NCI-H1092 (cell line): ENCODE data around the gene TCEAL1.
"Not testable (repeated sequence)": the region's sequence is repeated elsewhere in the genome, so short reads cannot be mapped to it uniquely, and the experiment has no call there.

Experiments used
- DNase-seq: peaks from one replicate; lab custom pipeline; 2025; lab: John Stamatoyannopoulos, UW

Gene TCEAL1, protein sequence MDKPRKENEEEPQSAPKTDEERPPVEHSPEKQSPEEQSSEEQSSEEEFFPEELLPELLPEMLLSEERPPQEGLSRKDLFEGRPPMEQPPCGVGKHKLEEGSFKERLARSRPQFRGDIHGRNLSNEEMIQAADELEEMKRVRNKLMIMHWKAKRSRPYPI

DNA sequence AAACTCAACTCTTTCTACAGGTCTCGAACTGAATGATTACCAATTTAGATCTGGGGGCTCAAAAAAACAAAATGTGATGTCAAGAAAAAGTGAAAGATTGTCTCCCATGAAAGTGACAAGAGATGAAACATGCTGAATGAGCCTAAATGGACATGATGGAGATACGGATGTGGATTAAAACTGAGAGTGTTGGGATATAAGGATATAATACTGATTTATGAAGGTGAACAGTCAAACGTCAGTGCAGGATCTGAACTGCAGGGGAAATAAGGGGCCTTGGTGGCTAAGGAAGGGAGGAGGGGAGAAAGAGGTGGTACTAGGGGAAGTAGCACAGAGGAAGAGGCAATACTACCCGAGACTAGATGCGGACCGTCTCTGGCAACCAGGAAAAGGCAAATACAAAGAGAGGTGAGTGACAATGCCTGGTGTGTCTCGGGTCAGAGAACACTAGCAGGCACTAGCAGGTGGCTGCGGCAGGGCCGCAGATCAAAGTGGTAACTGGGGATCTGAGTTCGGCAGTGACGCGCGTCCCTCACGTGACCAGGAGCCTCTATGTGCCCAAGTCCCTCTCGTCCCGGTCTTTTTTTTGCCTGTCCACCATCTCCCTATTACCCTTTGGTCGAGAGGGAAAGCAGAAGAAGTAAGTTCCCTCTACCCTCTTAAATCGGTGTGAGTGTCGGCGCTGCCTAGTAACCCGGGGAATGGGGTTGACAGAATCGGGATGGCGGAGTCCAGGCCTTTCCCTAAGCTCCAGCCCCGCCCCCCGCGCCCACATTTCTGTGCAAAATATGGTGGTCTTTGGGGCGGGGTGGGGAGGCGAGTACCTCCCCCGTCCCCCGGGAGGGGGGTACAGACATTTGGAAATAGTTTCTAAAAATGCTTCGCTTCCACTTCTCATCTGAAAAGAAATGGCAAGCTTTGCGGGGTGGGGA, at the start of gene TCEAL1:
TCEAL1 (plus strand) TSS at position 590 of the 932 bp plus-strand sequence. CDS start 942 bp downstream, outside the sequence.
- DNase-seq: peak; percentile 50

DNA sequence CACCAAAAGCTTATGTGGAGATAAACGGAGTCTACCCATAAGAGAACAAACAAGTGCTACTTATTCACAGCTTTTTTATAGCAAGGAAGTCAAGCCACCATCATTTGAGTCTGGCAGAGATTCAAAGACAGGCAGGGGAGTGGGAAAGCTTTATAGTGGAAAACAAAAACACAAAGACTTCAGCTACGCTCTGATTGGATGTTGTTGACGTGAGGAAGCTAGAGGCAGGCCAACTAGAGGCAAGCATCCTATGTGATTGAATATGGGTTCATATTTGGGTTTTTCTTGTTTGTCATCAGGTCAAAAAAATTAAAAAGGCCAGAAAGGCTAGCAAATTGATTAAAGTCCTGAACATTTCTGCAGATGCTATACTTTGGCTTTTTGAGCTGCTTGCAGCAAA, 44.2 kb upstream of the TCEAL1 start:
- DNase-seq: no peak

DNA sequence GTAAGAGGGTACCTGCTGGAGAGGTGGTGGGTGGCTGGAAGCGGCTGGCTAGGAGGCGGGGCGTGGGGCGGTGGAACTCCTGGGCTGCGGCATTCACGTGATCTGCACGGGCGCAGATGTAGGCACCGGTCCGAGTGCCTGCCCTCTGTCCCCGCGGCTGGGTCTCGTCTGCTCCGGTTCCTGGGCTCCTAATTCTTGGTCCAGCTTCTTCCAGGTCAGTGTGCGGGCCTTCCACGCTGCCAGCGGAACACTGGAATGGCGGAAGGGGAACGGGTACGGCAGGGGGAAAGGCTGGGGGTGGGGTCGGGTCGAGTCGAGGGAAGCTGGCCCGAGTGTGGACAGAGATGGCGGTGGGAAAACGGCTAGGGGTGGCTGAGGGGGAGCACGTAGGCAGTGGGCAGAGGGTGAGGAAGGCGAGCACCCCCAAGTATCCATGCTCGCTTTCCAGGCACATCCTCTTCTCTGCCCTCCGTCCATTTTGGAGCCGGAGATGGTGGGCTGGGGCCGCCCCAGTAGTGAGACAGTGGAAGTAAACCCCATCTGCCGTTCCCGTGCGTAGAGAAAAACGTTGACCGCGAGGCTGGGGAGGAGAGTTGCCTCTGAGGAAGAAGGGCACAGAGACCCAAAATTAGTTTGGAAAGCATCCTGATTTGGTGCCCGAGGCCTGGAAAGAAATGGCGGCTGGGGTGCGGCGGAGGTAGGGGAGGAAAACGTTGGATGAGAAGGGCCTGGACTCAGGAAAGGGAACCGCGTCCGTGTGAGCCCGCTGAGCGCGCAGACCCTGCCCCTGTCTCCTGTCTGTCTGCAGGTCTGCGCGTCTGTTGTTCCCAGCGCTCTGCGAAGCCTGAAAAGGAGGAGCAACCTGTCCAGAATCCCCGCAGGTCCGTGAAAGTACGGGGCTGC, 43.1 kb upstream of the TCEAL1 start, which contains the start of gene TCEAL4:
TCEAL4 (plus strand) TSS at position 105 of the 903 bp plus-strand sequence. CDS start 1,161 bp downstream, outside the sequence.
- peak; percentile 33 for DNase-seq

DNA sequence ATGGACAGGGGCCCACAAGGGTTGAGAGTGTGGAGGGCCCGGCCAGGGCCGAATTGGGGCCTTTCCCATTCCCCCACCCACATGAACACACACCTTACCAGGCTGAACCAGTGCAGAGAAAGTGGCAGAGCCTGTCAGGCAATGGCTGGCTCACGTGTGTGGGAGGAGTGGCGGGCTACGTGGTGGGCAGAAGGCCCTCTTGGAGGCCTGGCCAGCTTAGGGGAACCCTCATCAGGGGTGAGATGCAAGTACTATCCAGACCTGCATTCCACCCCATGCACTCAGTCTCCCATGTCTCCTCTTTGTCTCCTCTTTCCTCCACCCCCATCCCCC, 42.5 kb upstream of the TCEAL1 start:
- no peak for DNase-seq

DNA sequence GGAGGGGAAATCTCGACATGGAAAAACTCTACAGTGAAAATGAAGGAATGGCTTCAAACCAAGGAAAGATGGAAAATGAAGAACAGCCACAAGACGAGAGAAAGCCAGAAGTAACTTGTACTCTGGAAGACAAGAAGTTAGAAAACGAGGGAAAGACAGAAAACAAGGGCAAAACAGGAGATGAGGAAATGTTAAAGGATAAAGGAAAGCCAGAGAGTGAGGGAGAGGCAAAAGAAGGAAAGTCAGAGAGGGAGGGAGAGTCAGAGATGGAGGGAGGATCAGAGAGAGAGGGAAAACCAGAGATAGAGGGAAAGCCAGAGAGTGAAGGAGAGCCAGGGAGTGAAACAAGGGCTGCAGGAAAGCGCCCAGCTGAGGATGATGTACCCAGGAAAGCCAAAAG, 42.1 kb upstream of the TCEAL1 start:
- DNase-seq: no peak

DNA sequence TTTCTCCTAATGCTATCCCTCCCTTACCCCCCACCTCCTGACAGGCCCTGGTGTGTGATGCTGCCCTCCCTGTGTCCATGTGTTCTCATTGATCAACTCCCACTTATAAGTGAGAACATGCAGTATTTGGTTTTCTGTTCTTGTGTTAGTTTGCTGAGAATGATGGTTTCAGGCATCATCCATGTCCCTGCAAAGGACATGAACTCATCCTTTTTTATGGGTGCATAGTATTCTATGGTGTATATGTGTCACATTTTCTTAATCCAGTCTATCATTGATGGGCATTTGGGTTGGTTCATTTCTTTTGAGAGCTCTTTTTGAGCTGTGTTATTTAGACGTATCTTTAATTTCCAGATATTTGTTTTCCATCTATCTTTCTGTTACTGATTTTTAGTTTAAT, 36.5 kb upstream of the TCEAL1 start:
- not testable (repeated sequence) for DNase-seq

DNA sequence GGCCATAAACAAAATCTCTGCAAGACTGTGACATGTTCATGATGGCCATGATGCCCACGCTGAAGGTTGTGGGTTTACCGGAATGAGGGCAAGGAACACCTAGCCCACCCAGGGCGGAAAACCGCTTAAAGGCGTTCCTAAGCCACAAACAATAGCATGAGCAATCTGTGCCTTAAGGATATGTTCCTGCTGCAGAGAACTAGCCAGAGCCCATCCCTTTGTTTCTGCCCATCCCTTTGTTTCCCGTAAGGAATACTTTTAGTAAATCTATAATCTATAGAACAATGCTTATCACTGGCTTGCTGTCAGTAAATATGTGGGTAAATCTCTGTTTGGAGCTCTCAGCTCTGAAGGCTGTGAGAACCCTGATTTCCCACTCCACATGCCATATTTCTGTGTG, 33.6 kb upstream of the TCEAL1 start:
- not testable (repeated sequence) for DNase-seq

DNA sequence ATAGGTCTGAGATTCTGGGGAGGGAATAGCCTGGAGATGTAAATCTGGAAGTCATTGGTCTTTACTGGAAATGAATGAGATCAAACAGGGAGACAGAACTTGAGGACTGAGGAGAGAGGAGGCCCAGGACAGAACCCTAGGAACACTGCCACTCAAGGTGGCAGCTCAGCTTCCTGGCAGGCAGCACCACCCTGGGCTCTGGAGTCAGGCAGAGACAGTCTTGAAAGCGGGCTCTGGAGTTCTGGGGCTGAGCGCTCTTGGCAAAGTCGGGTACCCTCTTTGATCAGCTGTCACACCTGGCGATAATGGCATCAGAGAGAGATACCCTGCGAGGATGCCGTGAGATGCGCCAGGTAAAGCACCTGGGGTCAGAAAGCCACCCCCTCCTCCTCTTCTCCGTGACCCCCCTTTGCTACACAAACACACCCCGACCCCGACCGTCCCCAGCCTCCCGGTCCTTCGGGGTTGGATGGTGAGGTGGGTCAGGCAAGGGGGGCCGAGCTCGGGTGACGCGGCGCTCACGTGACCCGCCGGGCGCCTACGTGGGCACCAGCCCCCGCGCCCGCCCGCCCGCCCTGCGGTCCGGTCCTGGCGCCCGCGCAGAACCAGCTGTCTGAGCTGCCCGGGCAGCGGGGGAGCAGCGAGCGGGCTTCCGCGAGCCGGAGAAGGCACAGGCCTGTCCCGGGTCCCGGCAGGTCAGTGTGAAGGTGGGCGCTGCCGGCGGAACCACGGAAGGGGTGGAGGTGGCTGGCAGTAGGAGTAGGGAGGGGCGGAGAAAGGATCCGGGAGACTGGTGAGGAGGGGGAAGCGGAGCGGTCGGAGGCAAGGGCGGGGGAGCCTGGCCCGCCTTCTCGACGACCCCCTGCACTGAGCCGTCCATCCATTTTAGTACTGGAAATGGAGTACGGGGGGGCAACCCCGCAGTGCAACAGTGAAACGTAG, 21.1 kb upstream of the TCEAL1 start, which contains the start of gene TCEAL3:
TCEAL3 (plus strand) TSS at position 600 of the 942 bp plus-strand sequence. CDS start 1,102 bp downstream, outside the sequence.
- peak; percentile 8 for DNase-seq

DNA sequence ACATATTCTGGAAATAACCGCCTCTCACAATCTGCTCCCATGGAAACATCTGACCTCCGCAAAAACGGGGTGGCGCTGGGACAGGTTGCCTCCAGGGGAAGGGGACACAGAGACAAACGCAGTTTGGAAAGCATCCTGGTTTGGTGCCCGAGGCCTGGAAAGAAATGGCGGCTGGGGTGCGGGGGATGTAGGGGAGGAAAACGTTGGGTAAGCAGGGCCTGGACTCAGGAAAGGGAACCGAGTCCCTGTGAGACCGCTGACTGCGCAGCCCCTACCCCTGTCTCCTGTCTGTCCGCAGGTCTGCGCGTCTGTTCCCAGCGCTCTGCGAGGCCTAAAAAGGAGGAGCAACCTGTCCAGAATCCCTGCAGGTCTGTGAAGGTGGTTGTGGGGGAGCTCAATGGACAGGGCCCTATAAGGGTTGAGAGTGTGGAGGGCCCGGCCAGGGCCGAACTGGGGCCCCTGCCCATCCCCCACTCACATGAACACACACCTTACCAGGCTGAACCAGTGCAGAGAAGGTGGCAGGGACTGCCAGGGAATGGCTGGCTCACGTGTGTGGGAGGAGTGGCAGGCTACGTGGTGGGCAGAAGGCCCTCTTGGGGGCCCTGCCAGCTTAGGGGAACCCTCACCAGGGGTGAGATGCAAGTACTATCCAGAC, 20.3 kb upstream of the TCEAL1 start:
- DNase-seq: no peak

DNA sequence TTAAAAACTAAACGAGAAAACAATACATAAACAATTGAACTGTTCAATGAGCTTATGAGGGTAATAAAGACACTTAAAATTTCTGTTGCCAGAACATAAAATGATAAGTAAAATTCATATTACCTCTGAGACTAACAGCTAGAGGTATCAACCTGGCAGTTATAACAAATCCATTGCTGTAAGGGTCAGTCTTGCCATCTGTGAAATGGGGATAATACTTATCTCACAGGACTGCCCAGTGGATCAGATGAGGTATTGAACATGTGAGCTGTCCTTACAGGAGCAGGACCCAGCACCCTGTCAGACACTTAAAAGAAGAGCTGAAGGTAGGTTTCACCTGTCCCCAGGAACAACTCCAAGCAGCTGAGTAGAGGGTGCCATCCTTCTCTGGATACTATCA, 18.5 kb upstream of the TCEAL1 start:
- DNase-seq: no peak

DNA sequence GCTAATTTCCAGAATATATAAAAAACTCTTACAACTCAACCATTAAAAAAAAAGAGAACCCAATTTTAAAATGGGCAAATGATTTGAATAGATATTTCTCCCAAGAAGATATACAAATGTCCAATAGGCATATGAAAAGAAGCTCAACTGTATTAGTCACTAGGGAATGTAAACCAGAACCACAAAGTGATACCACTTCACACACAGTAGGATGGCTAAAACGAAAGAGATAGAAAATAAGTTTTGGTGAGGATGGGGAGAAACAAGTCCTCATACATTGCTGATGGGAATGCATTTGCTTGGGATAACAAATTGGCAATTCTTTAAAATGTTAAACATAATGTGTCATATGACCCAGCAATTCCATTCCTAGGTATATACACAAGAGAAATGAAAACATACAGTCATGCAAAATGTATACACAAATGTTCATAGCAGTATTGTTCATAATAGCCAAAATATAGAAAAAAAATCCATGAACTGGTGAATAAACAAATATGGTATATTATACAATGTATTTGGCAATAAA, 15.3 kb upstream of the TCEAL1 start:
- no peak for DNase-seq

DNA sequence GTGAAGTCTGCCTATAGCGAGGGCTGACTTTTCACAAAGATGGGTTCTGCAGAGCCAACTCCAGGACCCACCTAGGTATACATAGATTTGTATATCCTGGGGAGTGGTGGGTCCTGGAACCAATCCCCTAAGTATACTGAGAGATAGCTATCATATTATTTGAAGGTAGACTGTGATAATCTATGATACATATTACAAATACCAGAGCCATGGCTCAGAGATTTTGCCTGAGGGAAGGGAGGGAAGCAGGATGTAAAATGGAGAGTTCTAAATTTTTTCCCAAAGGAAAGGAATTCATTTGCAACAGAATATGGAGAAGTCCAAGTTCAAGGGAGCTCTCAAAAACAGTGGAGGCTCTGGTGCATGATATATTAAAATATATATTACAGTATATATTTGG, 13.8 kb upstream of the TCEAL1 start:
- DNase-seq: no peak

DNA sequence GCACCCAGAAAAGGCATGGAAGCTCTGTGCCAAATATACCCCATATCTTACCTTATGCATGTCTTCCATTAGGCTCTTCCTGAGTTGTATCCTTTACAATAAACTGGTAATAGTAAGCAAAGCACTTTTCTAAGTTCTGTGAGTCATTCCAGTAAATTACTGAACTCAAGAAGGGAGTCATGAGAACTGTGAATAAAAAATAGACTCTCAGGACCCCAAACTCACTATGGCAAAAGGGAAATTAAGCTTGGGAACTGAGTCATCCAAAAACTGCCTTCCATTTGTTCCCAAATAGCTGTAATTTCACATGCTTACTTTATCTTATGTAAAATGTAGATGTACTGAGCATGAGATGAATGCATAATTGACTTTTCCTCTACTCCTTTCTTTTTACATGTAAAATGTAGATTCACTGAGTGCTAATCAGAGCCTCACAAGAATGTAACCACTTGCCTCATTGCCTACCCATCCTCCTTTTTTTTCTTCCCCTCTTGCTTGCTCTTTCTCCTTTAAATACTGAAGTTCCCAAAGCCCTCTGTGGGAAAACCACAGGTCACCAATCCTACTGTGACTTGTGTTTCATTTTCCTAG, 12.9 kb upstream of the TCEAL1 start:
- DNase-seq: no peak

DNA sequence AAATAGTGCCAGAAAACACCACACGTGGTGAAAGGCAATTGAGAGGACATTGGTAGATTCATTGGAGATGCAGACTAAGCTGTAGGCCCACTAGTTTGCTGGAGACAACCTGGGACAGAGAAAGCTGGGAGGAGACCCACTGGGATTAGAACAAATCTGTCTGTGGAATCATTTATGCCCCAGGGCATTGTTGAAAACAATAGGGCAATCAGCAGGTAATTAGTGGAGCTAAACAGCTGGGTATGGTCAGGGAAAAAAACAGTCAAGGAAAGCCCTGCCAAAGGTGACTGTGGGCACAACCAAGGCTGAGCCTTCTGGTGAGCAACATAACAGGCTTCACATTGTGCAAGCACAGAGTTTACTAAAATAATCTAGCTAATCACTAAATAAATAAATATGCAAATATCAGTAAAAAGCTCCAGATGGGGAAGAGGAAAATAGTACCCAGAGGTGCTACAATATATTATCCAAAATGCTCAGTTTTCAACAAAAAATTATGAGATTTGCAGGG, 12.0 kb upstream of the TCEAL1 start:
- DNase-seq: no peak

DNA sequence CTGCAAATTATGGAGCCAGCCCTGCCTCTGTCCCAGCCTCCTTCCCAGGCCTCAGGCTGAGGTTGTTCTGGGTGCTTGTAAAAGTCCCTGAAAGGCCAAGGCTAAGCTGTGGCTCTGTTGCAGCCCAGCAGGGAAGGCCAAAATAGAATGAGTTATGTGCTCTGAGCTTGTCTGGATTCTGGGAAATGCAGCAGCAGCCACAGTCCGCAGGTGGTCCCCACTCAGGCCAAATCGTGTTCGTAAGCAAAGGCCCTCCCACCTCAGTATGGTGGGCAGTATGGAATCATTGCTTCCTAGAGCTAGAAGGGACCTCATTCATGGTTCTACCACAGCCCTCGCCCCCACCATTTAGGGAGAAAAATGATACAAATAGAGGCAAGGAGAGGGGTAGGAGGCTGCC, 4.7 kb upstream of the TCEAL1 start:
- no peak for DNase-seq

DNA sequence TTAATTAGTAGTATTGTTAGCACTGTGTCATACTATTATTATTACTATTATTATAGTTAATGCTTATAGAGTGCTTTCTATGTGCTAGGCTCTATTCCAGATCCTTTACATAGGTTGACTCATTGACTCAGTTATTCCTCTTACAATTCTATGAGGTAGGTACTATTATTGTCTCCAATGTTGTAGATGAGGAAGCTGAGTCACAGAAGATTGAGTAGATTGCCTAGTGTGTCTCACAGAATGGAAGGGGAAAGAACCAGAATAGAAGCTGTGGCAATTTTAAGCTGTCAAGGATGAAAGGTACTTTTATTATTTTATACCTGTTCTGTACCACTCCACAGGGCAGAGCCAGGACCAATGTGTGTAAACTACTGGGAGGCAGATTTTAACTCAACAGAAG, 1.9 kb upstream of the TCEAL1 start:
- DNase-seq: no peak

DNA sequence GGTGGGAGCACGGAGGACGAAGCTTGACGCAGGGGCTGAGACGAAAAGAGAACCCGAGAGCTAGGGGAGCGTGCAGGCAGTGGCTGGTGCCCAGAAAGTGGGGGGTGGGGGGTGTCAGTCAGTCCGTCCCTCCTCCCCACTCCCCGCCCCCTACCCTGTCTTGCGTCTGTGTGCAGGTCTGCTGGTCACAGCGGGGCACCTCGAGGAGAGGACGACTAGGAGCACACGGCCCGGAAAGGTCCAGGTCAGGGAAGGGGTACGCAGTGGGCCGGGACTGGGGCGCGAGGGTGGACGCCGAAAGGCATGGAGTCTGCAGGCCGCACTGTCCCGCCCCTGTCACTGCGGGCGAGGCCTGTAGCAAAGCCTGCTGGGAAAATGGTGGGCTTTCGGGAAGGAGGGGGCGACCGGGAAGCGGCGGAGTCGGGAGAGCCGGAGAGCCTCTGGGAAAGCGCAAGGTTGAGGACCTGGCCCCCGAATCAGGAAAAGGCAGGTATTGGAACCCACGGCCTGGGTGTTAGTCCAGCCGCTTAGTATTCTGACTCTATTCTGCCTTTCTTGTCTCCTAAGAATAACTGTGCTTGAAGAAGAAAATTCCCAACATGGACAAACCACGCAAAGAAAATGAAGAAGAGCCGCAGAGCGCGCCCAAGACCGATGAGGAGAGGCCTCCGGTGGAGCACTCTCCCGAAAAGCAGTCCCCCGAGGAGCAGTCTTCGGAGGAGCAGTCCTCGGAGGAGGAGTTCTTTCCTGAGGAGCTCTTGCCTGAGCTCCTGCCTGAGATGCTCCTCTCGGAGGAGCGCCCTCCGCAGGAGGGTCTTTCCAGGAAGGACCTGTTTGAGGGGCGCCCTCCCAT, 769 bp downstream of the TCEAL1 start:
- DNase-seq: peak; percentile 77

DNA sequence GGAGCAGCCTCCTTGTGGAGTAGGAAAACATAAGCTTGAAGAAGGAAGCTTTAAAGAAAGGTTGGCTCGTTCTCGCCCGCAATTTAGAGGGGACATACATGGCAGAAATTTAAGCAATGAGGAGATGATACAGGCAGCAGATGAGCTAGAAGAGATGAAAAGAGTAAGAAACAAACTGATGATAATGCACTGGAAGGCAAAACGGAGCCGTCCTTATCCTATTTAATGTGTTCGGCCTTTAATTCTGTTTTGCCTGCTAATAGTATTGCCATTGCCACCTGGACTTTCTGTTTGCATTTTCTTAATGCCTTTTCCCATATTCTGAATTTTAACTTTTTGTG, 1.4 kb downstream of the TCEAL1 start:
- no peak for DNase-seq

DNA sequence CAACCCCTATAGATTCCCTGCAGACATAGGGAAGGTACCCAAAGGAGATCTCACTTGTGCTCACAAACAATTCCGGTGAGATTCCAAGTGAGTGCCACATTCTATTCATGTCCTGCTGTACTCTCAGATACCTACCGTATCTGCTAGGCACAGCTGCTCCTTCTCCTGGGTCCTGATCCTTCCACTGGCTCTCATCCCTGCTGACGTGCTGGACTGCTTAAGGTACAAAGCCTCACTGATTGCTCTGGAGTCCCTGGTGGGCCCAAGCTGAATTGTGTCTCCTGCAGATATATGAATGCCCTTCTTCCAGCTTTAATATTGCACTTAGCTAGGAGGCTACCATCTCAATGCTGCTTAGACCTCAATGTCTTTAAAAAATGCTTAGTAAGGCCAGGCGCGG, 2.4 kb downstream of the TCEAL1 start:
- no peak for DNase-seq
